Measurements from ENCODE around the gene CACNA2D3.

Gene CACNA2D3

DNA sequence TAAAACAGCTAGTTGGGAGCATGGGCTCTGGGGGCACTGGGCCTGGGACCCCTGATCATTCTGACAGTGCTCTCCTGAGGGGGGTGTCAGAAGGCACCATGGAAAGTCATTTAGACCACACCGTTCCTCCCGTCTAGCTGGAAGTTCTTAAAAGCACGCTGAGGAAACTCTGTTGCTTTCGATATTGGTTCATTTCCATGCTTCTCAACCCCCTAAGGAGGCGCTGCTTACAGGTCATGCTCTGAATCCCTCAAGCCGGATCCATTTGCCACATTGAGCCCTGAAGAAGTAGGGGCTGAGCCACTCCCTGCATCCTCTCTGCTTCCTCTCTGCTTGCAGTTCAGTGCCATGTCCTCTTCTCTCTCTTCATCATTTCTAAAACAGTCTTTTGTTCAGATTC is 187.2 kb downstream of the CACNA2D3 start:
- Histone ChIP-seq H2AFZ (ENCODE audit: low read length) (no peak overlapping the region), H3F3A (ENCODE audit: insufficient read depth, low read length) (no peaks in the 10 kb centered on the region), H3K9me3 (replicated peaks; ENCODE audit: insufficient read depth, low read length) (no peaks in the 10 kb centered on the region), H3K27ac (ENCODE audit: low read length) (no peak overlapping the region), H3K4me3 (ENCODE audit: low read length) (no peak overlapping the region), H3K9ac (ENCODE audit: low read length) (no peak overlapping the region), H4K20me1 (ENCODE audit: insufficient read depth, low read length) (no peaks in the 10 kb centered on the region), H3K79me2 (ENCODE audit: low read length) (no peaks in the 10 kb centered on the region), H3K4me1 (ENCODE audit: low read length) (no peaks in the 10 kb centered on the region), H3K9me2 (replicated peaks; ENCODE audit: insufficient read depth, low read length) (no peaks in the 10 kb centered on the region), H3K4me2 (ENCODE audit: low read depth, low read length) (no peak overlapping the region), H3K36me3 (replicated peaks; ENCODE audit: insufficient read depth, low read length) (no peaks in the 10 kb centered on the region), H3K27me3 (replicated peaks; ENCODE audit: insufficient read depth, low read length) (no peaks in the 10 kb centered on the region)
- no peak for TF ChIP-seq EZH2 (optimal IDR thresholded peaks at IDR 0.05; ENCODE audit: low read depth, low read length)
- TF ChIP-seq, protein P1, sequence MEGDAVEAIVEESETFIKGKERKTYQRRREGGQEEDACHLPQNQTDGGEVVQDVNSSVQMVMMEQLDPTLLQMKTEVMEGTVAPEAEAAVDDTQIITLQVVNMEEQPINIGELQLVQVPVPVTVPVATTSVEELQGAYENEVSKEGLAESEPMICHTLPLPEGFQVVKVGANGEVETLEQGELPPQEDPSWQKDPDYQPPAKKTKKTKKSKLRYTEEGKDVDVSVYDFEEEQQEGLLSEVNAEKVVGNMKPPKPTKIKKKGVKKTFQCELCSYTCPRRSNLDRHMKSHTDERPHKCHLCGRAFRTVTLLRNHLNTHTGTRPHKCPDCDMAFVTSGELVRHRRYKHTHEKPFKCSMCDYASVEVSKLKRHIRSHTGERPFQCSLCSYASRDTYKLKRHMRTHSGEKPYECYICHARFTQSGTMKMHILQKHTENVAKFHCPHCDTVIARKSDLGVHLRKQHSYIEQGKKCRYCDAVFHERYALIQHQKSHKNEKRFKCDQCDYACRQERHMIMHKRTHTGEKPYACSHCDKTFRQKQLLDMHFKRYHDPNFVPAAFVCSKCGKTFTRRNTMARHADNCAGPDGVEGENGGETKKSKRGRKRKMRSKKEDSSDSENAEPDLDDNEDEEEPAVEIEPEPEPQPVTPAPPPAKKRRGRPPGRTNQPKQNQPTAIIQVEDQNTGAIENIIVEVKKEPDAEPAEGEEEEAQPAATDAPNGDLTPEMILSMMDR (IDR thresholded peaks at IDR 0.05; ENCODE audit: low read length) = no peak
- no peak for TF ChIP-seq EZH2phosphoT487 (IDR thresholded peaks at IDR 0.05; ENCODE audit: low read length)
- DNase-seq = no peak

DNA sequence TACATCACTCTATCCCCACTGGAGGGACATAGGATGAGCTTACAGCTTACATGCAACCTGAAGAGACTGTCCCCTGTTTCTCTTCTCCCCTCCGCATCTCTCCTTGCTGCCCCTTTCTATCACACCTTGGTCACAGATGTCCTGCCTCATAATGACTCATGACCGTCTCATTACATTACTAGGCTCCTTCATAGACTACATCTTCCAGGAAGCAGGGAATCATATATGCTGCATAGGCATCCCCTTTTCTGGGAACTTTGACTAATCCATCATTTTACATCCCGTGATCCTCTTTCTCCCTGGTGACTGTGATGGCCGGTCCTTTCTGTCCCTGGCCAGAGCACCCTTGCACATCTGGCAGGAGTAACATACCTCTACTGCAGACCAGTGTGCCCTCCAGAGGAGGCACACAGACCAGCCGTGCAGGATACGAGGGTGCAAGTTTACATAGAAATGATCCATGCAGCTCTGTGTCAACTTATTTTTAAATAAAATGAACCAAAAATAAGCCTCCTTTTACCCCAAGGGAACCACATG is 188.9 kb downstream of the CACNA2D3 start:
- Histone ChIP-seq H3K4me1 (ENCODE audit: low read length) (no peaks in the 10 kb centered on the region), H3K79me2 (ENCODE audit: low read length) (no peaks in the 10 kb centered on the region), H3K36me3 (replicated peaks; ENCODE audit: insufficient read depth, low read length) (no peaks in the 10 kb centered on the region), H3K9me3 (replicated peaks; ENCODE audit: insufficient read depth, low read length) (no peaks in the 10 kb centered on the region), H3K4me3 (ENCODE audit: low read length) (no peak overlapping the region), H4K20me1 (ENCODE audit: insufficient read depth, low read length) (no peaks in the 10 kb centered on the region), H3K4me2 (ENCODE audit: low read depth, low read length) (no peak overlapping the region), H3K9ac (ENCODE audit: low read length) (no peak overlapping the region), H2AFZ (ENCODE audit: low read length) (no peak overlapping the region), H3F3A (ENCODE audit: insufficient read depth, low read length) (no peaks in the 10 kb centered on the region), H3K27me3 (replicated peaks; ENCODE audit: insufficient read depth, low read length) (no peaks in the 10 kb centered on the region), H3K27ac (ENCODE audit: low read length) (no peak overlapping the region), H3K9me2 (replicated peaks; ENCODE audit: insufficient read depth, low read length) (no peaks in the 10 kb centered on the region)
- no peak for DNase-seq
- TF ChIP-seq EZH2 (optimal IDR thresholded peaks at IDR 0.05; ENCODE audit: low read depth, low read length) (no peak), EZH2phosphoT487 (IDR thresholded peaks at IDR 0.05; ENCODE audit: low read length) (no peak)
- TF ChIP-seq, protein P1 (IDR thresholded peaks at IDR 0.05; ENCODE audit: low read length) = no peak

DNA sequence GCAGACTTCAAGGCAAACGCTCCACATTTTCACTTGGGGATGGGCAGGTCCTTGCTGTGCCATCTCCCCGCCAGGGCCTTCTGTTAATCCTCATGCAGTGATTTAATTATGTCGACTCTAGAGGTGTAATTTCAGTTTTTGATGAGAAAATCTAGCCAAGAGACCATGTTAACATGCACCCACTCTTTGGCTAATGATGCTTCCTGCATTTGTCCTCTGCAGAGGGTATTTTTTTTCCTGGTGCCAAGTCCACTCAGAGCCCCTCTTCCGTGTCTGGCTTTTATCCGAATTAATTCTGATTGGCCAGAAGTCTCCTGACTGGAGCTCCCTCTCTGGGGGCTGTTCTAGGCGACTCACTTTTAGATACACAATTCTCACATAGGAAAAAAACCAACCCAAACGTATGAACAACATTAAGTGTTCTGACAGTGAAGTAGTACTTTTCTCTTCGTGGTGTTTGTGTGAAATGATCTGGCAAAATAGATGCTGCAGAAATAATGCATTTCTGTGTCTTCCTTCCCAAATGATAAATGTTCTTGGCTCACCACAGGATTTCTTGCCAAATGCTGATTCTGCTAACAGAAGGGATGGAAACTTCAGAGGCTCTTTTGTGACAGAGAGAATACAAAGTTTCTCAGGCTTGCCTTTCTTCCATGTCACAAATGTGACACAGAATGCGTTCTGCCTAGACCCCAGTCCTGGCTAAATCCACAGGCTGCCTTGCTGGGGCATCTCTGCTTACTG is 190.0 kb downstream of the CACNA2D3 start:
- no peaks in the 10 kb centered on the region for H3K9me3 ChIP-seq (replicated peaks; ENCODE audit: insufficient read depth, low read length)
- H3K36me3 ChIP-seq (replicated peaks; ENCODE audit: insufficient read depth, low read length) = no peaks in the 10 kb centered on the region
- H3K79me2 ChIP-seq (ENCODE audit: low read length) = no peaks in the 10 kb centered on the region
- no peak overlapping the region for H3K4me2 ChIP-seq (ENCODE audit: low read depth, low read length)
- no peak for DNase-seq
- no peaks in the 10 kb centered on the region for H4K20me1 ChIP-seq (ENCODE audit: insufficient read depth, low read length)
- H2AFZ ChIP-seq (ENCODE audit: low read length) = no peak overlapping the region
- H3K9me2 ChIP-seq (replicated peaks; ENCODE audit: insufficient read depth, low read length) = no peaks in the 10 kb centered on the region
- no peak overlapping the region for H3K9ac ChIP-seq (ENCODE audit: low read length)
- H3K4me3 ChIP-seq (ENCODE audit: low read length) = no peak overlapping the region
- no peak overlapping the region for H3K27ac ChIP-seq (ENCODE audit: low read length)
- no peaks in the 10 kb centered on the region for H3K4me1 ChIP-seq (ENCODE audit: low read length)
- H3K27me3 ChIP-seq (replicated peaks; ENCODE audit: insufficient read depth, low read length) = no peaks in the 10 kb centered on the region
- TF ChIP-seq EZH2 (optimal IDR thresholded peaks at IDR 0.05; ENCODE audit: low read depth, low read length) = no peak
- no peak for TF ChIP-seq EZH2phosphoT487 (IDR thresholded peaks at IDR 0.05; ENCODE audit: low read length)
- TF ChIP-seq, protein P1 (IDR thresholded peaks at IDR 0.05; ENCODE audit: low read length) = no peak
- no peaks in the 10 kb centered on the region for H3F3A ChIP-seq (ENCODE audit: insufficient read depth, low read length)
